Gastroesophageal sphincter (tissue), 3 donors: ENCODE data around the gene TACSTD2.

Experiments
- CTCF ChIP-seq, 4 experiments: fragments of 200-600 bp in 2 of 4; fragments of 450-650 bp in 2 of 4; sonication (generic) in 1 of 4; IDR thresholded peaks; one replicate each; pipeline ENCODE4 v1.5.1; 2017 to 2019; ENCODE audit warnings: antibody characterized with exemption in 4 of 4, mild to moderate bottlenecking in 2 of 4, moderate library complexity in 2 of 4
- POLR2A ChIP-seq, 2 donors: fragments of 450-650 bp; IDR thresholded peaks; one replicate each; pipeline ENCODE4 v1.6.1; 2017; ENCODE audit warnings: antibody characterized with exemption in 2 of 2, mild to moderate bottlenecking in 2 of 2, moderate library complexity in 1 of 2
- POLR2AphosphoS5 ChIP-seq: sonication (generic); formaldehyde crosslinking; IDR thresholded peaks from one replicate; pipeline ENCODE4 v1.6.1; 2017; ENCODE audit warnings: antibody characterized with exemption

GRCh38 chr1:58594546-58594945 lies 17.5 kb upstream of the TACSTD2 start:
- TF ChIP-seq CTCF (IDR thresholded peaks at IDR 0.05) (no peak), POLR2A (IDR thresholded peaks at IDR 0.05) (no peak), POLR2AphosphoS5 (no peak)
